ENCODE data around the gene SELENOV.

DNA sequence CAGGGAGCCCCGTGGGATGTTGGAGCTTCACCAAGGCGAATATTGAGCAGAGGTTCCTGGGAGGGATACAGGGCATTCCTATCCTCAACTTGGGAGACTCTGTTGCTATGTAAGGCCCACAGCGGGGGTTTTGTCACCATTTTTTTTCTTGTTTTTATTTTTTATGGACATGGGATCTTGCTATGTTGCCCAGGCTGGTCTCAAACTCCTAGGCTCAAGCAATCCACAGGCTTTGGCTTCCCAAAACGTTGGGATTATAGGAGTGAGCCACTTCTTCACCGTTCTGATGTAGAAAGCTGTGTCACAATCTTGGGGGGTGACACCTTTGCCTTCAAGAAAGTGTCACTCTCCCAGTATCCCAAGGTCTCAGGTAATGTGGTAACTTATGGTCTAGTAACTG is 13.6 kb upstream of the SELENOV start:
- TF ChIP-seq, protein P1, sequence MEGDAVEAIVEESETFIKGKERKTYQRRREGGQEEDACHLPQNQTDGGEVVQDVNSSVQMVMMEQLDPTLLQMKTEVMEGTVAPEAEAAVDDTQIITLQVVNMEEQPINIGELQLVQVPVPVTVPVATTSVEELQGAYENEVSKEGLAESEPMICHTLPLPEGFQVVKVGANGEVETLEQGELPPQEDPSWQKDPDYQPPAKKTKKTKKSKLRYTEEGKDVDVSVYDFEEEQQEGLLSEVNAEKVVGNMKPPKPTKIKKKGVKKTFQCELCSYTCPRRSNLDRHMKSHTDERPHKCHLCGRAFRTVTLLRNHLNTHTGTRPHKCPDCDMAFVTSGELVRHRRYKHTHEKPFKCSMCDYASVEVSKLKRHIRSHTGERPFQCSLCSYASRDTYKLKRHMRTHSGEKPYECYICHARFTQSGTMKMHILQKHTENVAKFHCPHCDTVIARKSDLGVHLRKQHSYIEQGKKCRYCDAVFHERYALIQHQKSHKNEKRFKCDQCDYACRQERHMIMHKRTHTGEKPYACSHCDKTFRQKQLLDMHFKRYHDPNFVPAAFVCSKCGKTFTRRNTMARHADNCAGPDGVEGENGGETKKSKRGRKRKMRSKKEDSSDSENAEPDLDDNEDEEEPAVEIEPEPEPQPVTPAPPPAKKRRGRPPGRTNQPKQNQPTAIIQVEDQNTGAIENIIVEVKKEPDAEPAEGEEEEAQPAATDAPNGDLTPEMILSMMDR (IDR thresholded peaks at IDR 0.05), result no peak
- no peak for TF ChIP-seq POLR2A (IDR thresholded peaks at IDR 0.05)
